GM10266 (cell line): Measurements from ENCODE around the gene PRTN3.

Source experiments
- DNase-seq: peaks from one replicate; pipeline ENCODE4 v3.0.0; 2012; ENCODE audit errors: extremely low spot score
- TF ChIP-seq, protein P1 (sequence below): IDR thresholded peaks from 2 replicates; pipeline ENCODE4 v1.5.1; 2012; ENCODE audit warnings: mild to moderate bottlenecking, low read depth; ENCODE audit not compliant: control insufficient read depth, insufficient read depth; ENCODE audit errors: missing control alignments

Gene PRTN3

DNA sequence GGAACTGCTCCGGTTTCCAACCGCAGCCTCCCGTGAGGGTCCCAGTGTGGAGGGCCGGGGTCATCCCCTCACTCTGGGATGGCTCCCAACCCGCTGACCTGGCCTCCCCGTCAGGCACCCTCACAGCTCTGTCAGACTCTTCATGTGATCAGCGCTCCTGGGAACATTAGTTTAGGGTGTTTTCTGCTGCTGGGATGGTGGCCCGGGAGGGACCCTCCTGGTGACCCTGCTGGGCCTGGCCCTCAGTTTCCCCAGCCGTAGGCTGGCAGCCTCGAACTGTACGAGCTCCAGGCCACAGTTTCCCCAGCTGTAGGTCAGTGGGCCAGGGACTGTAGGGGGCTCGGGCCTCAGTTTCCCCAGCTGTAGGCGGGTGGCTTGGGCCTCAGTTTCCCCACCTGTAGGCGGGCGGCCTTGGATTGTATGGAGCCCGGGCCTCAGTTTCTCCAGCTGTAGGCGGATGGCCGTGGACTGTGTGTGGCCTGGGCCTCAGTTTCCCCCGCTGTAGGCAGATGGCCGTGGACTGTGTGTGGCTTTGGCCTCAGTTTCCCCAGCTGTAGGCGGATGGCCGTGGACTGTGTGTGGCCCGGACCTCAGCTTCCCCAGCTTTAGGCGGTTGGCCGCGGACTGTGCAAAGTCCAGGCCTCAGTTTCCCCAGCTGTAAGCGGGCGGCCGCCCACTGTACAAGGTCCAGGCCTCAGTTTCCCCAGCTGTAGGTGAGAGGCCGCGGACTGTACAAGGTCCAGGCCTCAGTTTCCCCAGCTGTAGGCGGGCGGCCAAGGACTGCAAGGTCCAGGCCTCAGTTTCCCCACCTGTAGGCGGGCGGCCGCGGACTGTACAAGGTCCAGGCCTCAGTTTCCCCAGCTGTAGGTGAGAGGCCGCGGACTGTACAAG lies 44.9 kb upstream of the PRTN3 start:
- TF ChIP-seq, protein P1, sequence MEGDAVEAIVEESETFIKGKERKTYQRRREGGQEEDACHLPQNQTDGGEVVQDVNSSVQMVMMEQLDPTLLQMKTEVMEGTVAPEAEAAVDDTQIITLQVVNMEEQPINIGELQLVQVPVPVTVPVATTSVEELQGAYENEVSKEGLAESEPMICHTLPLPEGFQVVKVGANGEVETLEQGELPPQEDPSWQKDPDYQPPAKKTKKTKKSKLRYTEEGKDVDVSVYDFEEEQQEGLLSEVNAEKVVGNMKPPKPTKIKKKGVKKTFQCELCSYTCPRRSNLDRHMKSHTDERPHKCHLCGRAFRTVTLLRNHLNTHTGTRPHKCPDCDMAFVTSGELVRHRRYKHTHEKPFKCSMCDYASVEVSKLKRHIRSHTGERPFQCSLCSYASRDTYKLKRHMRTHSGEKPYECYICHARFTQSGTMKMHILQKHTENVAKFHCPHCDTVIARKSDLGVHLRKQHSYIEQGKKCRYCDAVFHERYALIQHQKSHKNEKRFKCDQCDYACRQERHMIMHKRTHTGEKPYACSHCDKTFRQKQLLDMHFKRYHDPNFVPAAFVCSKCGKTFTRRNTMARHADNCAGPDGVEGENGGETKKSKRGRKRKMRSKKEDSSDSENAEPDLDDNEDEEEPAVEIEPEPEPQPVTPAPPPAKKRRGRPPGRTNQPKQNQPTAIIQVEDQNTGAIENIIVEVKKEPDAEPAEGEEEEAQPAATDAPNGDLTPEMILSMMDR: no peak
- DNase-seq: no peak

DNA sequence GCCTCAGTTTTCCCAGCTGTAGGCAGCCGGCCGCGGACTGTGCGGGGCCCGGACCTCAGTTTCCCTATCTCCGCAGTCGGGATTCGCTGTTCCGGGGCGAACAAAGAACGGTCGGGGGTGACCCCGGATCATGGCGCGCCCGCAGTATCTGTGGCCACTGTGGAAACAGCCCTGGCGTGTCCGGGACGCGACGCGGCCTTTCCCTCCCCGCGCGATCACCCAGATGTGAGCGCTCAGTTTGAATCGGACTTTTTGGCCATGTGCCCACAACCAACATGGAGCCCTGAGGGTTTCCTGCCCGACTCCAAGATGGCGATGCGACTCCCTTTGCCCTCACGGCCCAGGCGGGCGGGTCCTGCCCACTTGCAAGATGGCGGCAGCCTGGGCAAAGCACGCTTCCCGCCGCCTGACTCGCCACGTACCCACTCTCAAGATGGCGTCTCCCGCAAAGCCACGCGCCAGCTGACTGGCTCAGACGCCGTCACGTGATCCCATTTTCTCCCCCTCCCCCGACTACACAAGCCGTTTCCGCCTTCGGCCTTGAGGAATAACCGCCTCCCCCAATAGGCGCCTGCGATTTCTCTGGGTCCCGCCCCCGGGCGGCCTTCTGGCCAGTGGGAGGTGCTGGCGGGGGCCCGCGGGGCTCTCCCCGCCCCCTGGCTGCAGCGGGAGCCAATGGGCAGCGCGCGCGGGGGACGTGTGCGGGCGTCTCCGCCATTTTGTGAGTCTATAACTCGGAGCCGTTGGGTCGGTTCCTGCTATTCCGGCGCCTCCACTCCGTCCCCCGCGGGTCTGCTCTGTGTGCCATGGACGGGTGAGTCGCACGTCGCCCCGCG lies 43.9 kb upstream of the PRTN3 start, which contains the start of gene PTBP1:
PTBP1 (plus strand) TSS at position 761 of the 836 bp plus-strand sequence; CDS start at position 807, 46 bp downstream.
- peak; percentile 100 for DNase-seq
- TF ChIP-seq, protein P1: no peak

DNA sequence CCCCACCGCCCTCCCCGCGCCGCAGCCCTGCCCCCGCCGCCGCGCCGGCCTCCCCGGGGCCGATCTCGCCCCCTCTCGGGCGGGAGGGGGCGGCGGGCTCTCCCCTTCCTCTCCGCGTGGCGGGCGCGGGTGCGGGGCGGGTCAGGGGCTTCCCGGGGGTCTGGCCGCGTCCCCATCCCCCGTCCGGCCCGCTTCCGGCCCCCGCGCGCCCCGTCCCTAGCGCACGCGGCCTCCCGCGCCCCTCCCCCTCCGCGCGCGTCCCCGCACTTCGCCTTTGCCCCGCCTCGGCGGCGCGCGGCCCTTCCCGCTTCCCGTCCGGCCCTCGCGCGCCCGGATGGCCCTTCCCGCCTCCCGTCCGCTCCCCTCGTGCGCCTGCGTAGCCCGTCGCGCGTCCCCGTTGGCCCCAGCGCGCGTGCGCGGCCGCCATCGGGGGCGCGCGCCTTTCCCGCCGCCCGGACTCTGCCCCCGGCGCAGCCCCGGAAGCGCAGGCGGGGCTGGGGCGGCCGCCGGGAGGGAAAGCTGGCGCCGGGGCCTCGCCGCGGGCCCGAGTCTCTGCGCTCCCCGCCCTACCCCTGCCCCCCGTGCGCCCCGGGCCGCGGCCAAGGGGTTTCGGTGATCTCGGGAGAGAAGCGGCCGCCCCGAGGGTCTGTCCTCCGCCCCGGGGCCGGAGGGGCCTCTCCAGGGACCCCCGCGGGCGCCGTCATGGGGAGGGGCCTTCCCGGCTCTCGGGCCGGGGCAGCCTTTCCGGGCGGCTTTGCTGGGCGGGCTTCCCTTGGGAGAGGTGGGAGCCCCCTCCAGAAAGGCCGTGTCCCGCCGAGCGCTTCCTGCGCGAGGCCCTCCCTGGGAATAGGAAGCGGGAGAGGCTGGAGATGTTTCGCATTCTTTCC lies 43.0 kb upstream of the PRTN3 start:
- TF ChIP-seq, protein P1: no peak
- DNase-seq: peak; percentile 100

DNA sequence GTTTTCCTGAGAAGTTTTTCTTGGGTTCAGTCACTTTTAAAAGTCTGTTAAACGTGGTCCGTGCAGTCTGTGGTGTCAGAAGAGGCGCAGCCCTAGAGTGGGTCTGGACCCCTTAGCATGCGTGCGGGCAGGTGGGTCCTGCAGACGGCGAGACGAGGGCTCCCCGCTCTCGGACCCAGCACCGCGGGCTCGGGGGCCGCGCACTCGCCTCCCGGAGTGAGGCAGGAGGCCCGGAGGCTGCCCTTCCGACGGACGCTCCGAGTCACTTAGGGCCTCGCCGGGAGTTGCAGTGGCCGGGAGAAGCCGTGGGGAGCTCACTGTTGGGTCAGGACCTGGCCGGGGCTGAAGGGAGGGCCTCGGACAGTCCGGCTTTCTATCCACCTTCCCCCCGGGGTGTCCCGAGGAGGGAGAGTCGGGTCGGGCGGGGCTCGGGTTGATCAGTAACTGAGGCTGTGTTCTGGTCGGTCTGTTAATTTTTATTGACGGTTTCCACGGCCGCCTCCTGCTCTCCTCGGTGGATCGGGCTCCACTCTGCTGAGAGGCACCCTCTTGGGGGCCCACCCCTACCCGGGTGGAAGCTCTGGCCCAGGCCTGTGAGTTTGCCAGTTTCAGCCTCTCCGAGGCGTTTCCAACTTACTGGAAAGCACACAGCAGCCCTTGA lies 42.3 kb upstream of the PRTN3 start:
- DNase-seq: peak; percentile 20
- TF ChIP-seq, protein P1: no peak

DNA sequence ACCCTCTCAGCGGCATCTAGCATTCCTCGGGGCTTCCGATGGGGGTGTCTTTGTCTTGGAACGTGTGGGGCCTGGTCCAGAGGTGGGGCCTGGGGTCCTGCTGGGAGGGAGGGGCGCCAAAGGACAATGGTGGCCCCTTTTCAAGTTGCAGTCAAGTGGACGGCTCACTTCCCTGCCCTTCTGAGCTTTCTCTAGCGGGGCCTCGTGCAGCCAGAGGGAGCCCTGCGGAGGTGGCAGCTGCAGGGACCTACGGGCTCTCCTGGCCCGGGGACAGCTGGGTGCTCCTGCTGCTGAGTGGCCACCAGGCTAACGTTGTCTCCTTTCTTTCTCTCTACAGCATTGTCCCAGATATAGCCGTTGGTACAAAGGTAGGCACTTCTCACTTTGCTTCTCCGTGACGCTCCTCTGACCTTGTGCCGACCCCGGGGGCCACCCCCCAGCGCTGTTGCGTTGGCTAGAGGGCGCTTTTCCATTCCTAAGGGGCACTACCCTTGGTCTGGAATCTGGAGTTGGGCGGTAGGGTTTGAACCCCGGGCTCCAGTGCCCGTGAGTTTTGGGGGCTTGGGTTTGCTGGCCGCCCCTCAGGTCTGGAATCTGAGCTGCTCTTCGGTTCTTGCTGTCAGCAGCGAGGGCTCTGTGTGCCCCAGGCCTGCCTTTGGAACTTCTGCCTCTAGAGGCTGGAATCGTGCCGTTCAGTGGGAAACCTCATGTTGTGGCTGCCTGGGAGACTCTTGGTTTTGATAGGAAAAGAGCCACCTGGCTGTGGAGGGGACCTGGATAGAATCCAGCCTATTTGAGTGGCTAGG lies 41.5 kb upstream of the PRTN3 start:
- peak; percentile 31 for DNase-seq
- TF ChIP-seq, protein P1: peak; percentile 12

DNA sequence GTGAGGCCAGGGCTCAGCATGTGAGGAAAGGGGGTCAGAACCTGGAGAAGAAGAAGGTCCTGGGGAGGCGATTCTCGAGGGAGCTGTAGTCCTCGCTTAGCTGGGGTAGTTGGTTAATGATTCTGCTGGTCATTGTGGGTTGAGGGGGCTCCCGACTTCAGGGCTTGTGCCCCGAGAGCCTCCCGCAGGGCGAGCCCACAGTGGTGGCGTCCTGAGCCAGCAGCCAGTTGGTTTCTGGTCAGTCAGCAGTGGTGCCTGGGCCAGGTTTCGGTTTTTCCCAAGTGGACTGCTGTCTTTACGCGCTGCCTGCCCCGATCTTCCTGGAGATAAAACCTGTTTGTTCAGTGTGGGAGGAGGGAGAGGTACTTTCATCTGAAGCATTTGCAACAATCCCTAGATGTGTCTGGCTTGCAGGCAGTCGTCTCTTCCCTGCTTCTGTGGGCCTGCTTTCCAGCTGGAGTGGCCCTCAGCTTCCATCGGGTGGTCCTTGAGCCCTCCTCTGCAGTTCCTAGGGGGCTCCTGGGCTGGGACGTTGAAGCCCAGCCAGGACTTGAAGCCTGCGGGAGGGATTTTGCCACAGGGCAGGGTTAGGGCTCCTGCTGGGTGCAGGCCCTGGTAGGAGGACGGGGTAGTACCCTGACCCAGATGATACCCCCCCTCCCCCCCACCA lies 40.3 kb upstream of the PRTN3 start:
- DNase-seq: no peak
- TF ChIP-seq, protein P1: no peak
